ENCODE measurements around the gene CKMT1A.

CKMT1A gene

GRCh38 chr15:43748376-43748775, 54.7 kb downstream of the CKMT1A start:
- ATAC-seq (no peak), DNase-seq (no peak)

Data from stimulated activated naive CD8-positive, alpha-beta T cell treated with anti-CD3 and anti-CD28 coated beads, Interleukin-15, Interleukin-2, amounts not matched to agents 100 U/mL and 50 U/mL, for 24 hours (primary cell).